DND-41 (cell line): ENCODE results near the gene PCIF1.

ENCODE experiments used
- ATAC-seq: fragments of 200-7000 bp; cut with Tn5 transposase; 3 replicates; pipeline ENCODE4 v1.9.1; 2021; ENCODE audit warnings: low read depth; ENCODE audit not compliant: insufficient read depth
- DNase-seq: peaks from one replicate; pipeline ENCODE4 v3.0.0-alpha.2; 2020
- H2AFZ ChIP-seq: 2 replicates; pipeline ENCODE4 v1.6.0; 2012; ENCODE audit warnings: low read depth, low read length
- H3K27ac ChIP-seq: 2 replicates; pipeline ENCODE4 v1.5.1; 2012; ENCODE audit warnings: low read length, inconsistent platforms
- H3K27me3 ChIP-seq: fragments of 200-600 bp; sonication (generic); 2 replicates; pipeline ENCODE4 v1.6.0; 2012; ENCODE audit warnings: low read length, mild to moderate bottlenecking, inconsistent platforms; ENCODE audit not compliant: insufficient read depth, poor library complexity
- H3K36me3 ChIP-seq: 2 replicates; pipeline ENCODE4 v1.5.1; 2012; ENCODE audit warnings: low read length, inconsistent platforms; ENCODE audit not compliant: insufficient read depth
- H3K4me1 ChIP-seq: 2 replicates; pipeline ENCODE4 v1.5.1; 2012; ENCODE audit warnings: mild to moderate bottlenecking, low read length; ENCODE audit not compliant: insufficient read depth
- H3K4me2 ChIP-seq: 2 replicates; pipeline ENCODE4 v1.6.0; 2012; ENCODE audit warnings: mild to moderate bottlenecking, moderate library complexity, low read length, inconsistent platforms; ENCODE audit not compliant: insufficient read depth
- H3K4me3 ChIP-seq, 2 experiments: fragments of 200-600 bp in 1 of 2; shearing (Covaris generic) in 1 of 2; 2 replicates each; pipeline ENCODE4 v1.5.1; 2012 to 2016; ENCODE audit warnings: inconsistent platforms in 2 of 2, low read length in 2 of 2, mild to moderate bottlenecking in 2 of 2, low read depth in 1 of 2, moderate library complexity in 1 of 2
- H3K79me2 ChIP-seq: 2 replicates; pipeline ENCODE4 v1.6.0; 2012; ENCODE audit warnings: low read length, inconsistent platforms; ENCODE audit not compliant: insufficient read depth
- H3K9ac ChIP-seq: 2 replicates; pipeline ENCODE4 v1.6.0; 2012; ENCODE audit warnings: low read depth, mild to moderate bottlenecking, inconsistent platforms, low read length, moderate library complexity
- H3K9me3 ChIP-seq: 2 replicates; pipeline ENCODE4 v1.5.1; 2012; ENCODE audit warnings: low read length, moderate library complexity, mild to moderate bottlenecking, inconsistent platforms; ENCODE audit not compliant: insufficient read depth, severe bottlenecking
- H4K20me1 ChIP-seq: 2 replicates; pipeline ENCODE4 v1.6.0; 2012; ENCODE audit warnings: low read length; ENCODE audit not compliant: insufficient read depth
- EZH2 ChIP-seq: IDR thresholded peaks from 3 replicates; pipeline ENCODE4 v1.6.1; 2012; ENCODE audit warnings: borderline replicate concordance, low read depth, mild to moderate bottlenecking, moderate library complexity, low read length, inconsistent platforms; ENCODE audit not compliant: severe bottlenecking
- TF ChIP-seq, protein P1 (sequence below): IDR thresholded peaks from 2 replicates; pipeline ENCODE4 v1.5.1; 2012; ENCODE audit warnings: borderline replicate concordance, low read length, moderate library complexity, mild to moderate bottlenecking; ENCODE audit not compliant: poor library complexity, severe bottlenecking; ENCODE audit errors: extremely low read depth

The PCIF1 gene

DNA sequence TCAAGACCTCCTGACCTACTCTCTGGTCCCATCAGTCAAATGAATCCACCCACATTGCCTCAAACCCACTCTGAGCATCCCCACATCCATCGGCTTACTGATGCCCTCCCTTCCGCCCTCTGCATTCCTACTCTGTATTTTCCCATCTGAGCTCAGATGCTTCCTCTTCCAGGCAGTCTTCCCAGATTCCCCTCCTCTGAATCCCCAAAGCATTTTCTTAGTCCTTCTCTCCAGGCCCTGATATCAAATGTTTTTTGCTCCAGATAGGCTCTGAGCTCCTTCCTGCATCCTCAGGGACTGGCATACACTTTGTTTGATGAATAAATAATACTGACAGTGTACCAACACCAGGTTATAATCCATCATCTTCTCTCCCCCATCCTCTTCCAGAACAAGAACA lies 26.4 kb upstream of the PCIF1 start:
- no peak for DNase-seq
- Histone ChIP-seq H3K4me1 (no peaks in the 10 kb centered on the region), H3K36me3 (no peaks in the 10 kb centered on the region), H3K9ac (no peak overlapping the region), H3K4me2 (no peak overlapping the region), H3K79me2 (no peaks in the 10 kb centered on the region), H3K4me3 (no peak overlapping the region), H3K9me3 (no peaks in the 10 kb centered on the region), H3K27me3 (peaks cover 4% of the 10 kb centered on the region), H2AFZ (no peak overlapping the region), H3K27ac (no peak overlapping the region), H4K20me1 (no peaks in the 10 kb centered on the region)
- no peak for ATAC-seq
- no peak for TF ChIP-seq EZH2
- TF ChIP-seq, protein P1, sequence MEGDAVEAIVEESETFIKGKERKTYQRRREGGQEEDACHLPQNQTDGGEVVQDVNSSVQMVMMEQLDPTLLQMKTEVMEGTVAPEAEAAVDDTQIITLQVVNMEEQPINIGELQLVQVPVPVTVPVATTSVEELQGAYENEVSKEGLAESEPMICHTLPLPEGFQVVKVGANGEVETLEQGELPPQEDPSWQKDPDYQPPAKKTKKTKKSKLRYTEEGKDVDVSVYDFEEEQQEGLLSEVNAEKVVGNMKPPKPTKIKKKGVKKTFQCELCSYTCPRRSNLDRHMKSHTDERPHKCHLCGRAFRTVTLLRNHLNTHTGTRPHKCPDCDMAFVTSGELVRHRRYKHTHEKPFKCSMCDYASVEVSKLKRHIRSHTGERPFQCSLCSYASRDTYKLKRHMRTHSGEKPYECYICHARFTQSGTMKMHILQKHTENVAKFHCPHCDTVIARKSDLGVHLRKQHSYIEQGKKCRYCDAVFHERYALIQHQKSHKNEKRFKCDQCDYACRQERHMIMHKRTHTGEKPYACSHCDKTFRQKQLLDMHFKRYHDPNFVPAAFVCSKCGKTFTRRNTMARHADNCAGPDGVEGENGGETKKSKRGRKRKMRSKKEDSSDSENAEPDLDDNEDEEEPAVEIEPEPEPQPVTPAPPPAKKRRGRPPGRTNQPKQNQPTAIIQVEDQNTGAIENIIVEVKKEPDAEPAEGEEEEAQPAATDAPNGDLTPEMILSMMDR, result no peak

DNA sequence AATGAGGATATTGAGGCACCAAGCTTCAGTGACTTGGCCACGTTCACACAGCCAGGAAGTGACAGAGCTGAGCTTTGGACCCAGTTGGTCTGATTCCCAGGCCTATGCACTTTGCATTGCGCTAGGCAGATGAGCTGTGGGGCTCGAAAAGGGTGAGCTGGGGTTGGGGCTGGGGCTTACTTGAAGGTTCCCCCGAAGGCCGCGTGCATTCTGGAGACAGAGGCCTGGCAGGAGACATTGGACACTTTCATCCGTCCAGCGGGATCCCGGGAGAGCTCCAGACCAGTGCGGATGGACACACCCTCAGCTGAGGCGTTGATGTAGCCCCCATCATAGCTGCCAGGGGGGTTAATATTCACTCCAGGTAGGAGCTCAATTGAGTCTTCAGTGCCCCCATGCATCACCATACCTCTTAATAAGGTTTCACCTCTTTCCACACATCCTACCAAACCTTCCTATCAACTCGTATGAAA lies 25.1 kb upstream of the PCIF1 start:
- Histone ChIP-seq H3K27me3 (peaks cover 4% of the 10 kb centered on the region), H3K4me3 (no peak overlapping the region), H2AFZ (no peak overlapping the region), H3K4me1 (no peaks in the 10 kb centered on the region), H3K79me2 (no peaks in the 10 kb centered on the region), H3K9ac (no peak overlapping the region), H3K36me3 (no peaks in the 10 kb centered on the region), H3K27ac (no peak overlapping the region), H4K20me1 (no peaks in the 10 kb centered on the region), H3K4me2 (no peak overlapping the region), H3K9me3 (no peaks in the 10 kb centered on the region)
- ATAC-seq (no peak), DNase-seq (no peak)
- TF ChIP-seq EZH2, result no peak
- TF ChIP-seq, protein P1, result no peak

DNA sequence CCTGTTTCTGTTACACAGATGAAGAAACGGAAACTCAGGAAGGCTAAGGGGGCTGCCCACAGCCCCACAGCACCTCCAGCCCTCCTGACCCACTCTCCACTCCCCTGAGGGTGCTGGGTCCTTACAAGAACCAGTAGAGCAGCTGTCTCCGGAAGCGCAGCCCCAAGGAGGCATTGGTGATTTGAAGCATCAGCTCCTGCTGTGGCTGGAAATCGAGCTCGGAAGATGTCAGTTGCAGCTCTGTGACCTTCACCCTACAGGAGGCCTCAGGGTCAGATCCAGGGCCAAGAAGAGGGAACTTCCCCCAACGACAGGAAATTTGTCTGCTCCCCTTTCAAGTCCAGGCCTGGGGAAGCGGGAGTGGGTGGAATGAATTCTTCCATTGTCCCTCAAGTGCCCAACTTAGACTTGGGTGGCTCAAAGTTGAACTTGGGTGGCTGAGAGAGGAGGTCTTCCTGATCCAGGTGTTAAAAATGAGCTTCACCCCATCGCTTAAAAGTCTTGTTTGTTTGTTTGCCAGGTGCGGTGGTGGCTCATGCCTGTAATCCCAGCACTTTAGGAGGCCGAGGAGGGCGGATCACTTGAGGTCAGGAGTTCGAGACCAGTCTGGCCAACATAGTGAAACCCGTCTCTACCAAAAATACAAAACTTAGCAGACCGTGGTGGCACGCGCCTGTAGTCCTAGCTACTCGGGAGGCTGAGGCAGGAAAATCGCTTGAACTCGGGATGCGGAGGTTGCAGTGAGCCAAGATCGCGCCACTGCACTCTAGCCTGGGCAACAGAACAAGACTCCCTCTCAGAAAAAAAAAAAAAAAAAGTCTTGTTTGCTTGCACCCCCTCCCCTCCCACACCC lies 24.4 kb upstream of the PCIF1 start:
- TF ChIP-seq, protein P1, result no peak
- no peak for TF ChIP-seq EZH2
- no peak overlapping the region for H3K27ac ChIP-seq
- no peak overlapping the region for H3K9ac ChIP-seq
- H4K20me1 ChIP-seq, result no peaks in the 10 kb centered on the region
- H3K79me2 ChIP-seq, result no peaks in the 10 kb centered on the region
- H3K4me2 ChIP-seq, result no peak overlapping the region
- H3K4me3 ChIP-seq, result no peak overlapping the region
- peaks cover 4% of the 10 kb centered on the region for H3K27me3 ChIP-seq
- H3K36me3 ChIP-seq, result no peaks in the 10 kb centered on the region
- DNase-seq (no peak), ATAC-seq (no peak)
- H2AFZ ChIP-seq, result no peak overlapping the region
- no peaks in the 10 kb centered on the region for H3K9me3 ChIP-seq
- H3K4me1 ChIP-seq, result no peaks in the 10 kb centered on the region
